ENCODE measurements around the gene SLC36A2.

- TF ChIP-seq CTCF (IDR thresholded peaks at IDR 0.05; ENCODE audit: poor library complexity) (no peak), EZH2 (IDR thresholded peaks at IDR 0.05; ENCODE audit: borderline replicate concordance) (no peak), EZH2phosphoT487 (IDR thresholded peaks at IDR 0.05; ENCODE audit: low read depth, severe bottlenecking, unreplicated experiment) (no peak)
Measured at GRCh38 chr5:151348789-151349188, 1.4 kb upstream of the SLC36A2 start.
